GM12878 (cell line): ENCODE measurements around the gene PDHA1.

Experiments used
- BRCA1 ChIP-seq: IDR thresholded peaks from 2 replicates; pipeline ENCODE4 v1.6.1; 2011; ENCODE audit warnings: low read depth, low read length, improper control_type of control experiment
- CBX3 ChIP-seq: fragments of 200-600 bp; sonication (generic); IDR thresholded peaks from 2 replicates; pipeline ENCODE4 v1.6.1; 2016; ENCODE audit warnings: low read depth, borderline replicate concordance
- CTCF ChIP-seq, 3 experiments: IDR thresholded peaks in 2 of 3; conservative IDR thresholded peaks in 1 of 3; 2 replicates each; pipeline ENCODE4 v1.5.1; 2011; ENCODE audit warnings: low read depth in 3 of 3, low read length in 3 of 3, mild to moderate bottlenecking in 3 of 3, control low read depth in 2 of 3, moderate library complexity in 2 of 3, inconsistent platforms in 1 of 3, mixed read lengths in 1 of 3; ENCODE audit not compliant: control insufficient read depth in 2 of 3, insufficient read depth in 1 of 3; ENCODE audit errors: extremely low read depth in 1 of 3
- EZH2 ChIP-seq: IDR thresholded peaks from 2 replicates; pipeline ENCODE4 v1.6.1; 2012; ENCODE audit warnings: low read depth, mild to moderate bottlenecking, control low read depth, inconsistent platforms, low read length, borderline replicate concordance; ENCODE audit not compliant: control insufficient read depth
- HDAC2 ChIP-seq: fragments of 200-600 bp; sonication (generic); IDR thresholded peaks from 2 replicates; pipeline ENCODE4 v1.6.1; 2017
- MEF2B ChIP-seq: fragments of 450-650 bp; IDR thresholded peaks from 2 replicates; pipeline ENCODE4 v1.6.1; 2018; ENCODE audit warnings: mild to moderate bottlenecking, moderate library complexity; ENCODE audit not compliant: partially characterized antibody, poor library complexity, severe bottlenecking
- MXI1 ChIP-seq: fragments of 150-350 bp; IDR thresholded peaks from 2 replicates; pipeline ENCODE4 v1.6.1; 2011; ENCODE audit warnings: low read depth, mild to moderate bottlenecking, inconsistent platforms, low read length, improper control_type of control experiment
- NKRF ChIP-seq: fragments of 450-650 bp; conservative IDR thresholded peaks from 2 replicates; pipeline ENCODE4 v1.6.1; 2017; ENCODE audit warnings: mild to moderate bottlenecking, moderate library complexity
- SIN3A ChIP-seq: IDR thresholded peaks from 2 replicates; pipeline ENCODE4 v1.6.1; 2012; ENCODE audit warnings: low read depth, low read length, improper control_type of control experiment
- SP1 ChIP-seq: IDR thresholded peaks from one replicate; pipeline ENCODE4 v1.6.1; 2011; ENCODE audit warnings: low read depth, low read length
- TAF1 ChIP-seq: IDR thresholded peaks from 2 replicates; pipeline ENCODE4 v1.6.1; 2011; ENCODE audit warnings: mild to moderate bottlenecking, low read depth, low read length, borderline replicate concordance
- ZNF207 ChIP-seq: fragments of 450-650 bp; IDR thresholded peaks from 2 replicates; pipeline ENCODE4 v1.6.1; 2014; ENCODE audit warnings: antibody characterized with exemption, mild to moderate bottlenecking, borderline replicate concordance

- TF ChIP-seq HDAC2 = no peak
- TF ChIP-seq CTCF (IDR thresholded peaks at IDR 0.05 in 2 of 3, conservative IDR thresholded peaks at IDR 0.05 in 1 of 3; ENCODE audit: control insufficient read depth in 2 of 3, extremely low read depth in 1 of 3, insufficient read depth in 1 of 3, low read depth in 3 of 3, low read length in 3 of 3) = no peak
- TF ChIP-seq ZNF207 = no peak
- no peak for TF ChIP-seq SIN3A
- no peak for TF ChIP-seq TAF1
- TF ChIP-seq NKRF = no peak
- TF ChIP-seq CBX3 = no peak
- no peak for TF ChIP-seq MXI1
- no peak for TF ChIP-seq EZH2
- TF ChIP-seq SP1 = no peak
- TF ChIP-seq MEF2B = no peak
- no peak for TF ChIP-seq BRCA1
These were observed 14.8 kb downstream of the PDHA1 start for GRCh38 chrX:19358521-19358920.
